GM08714 (cell line): ENCODE results near the gene ANKRD40.
"Not testable (repeated sequence)": the region's sequence is repeated elsewhere in the genome, so short reads cannot be mapped to it uniquely, and the experiment has no call there.

ENCODE experiments used
- H3K4me3 ChIP-seq: fragments of 200-500 bp; sonication (Bioruptor generic); 2 replicates; pipeline ENCODE4 v1.5.1; 2014; ENCODE audit warnings: mild to moderate bottlenecking, low read length, inconsistent platforms
- ZNF274 ChIP-seq: IDR thresholded peaks from 2 replicates; pipeline ENCODE4 v1.6.1; 2012; ENCODE audit warnings: mild to moderate bottlenecking, low read depth, low read length

ANKRD40 gene, protein sequence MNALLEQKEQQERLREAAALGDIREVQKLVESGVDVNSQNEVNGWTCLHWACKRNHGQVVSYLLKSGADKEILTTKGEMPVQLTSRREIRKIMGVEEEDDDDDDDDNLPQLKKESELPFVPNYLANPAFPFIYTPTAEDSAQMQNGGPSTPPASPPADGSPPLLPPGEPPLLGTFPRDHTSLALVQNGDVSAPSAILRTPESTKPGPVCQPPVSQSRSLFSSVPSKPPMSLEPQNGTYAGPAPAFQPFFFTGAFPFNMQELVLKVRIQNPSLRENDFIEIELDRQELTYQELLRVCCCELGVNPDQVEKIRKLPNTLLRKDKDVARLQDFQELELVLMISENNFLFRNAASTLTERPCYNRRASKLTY

DNA sequence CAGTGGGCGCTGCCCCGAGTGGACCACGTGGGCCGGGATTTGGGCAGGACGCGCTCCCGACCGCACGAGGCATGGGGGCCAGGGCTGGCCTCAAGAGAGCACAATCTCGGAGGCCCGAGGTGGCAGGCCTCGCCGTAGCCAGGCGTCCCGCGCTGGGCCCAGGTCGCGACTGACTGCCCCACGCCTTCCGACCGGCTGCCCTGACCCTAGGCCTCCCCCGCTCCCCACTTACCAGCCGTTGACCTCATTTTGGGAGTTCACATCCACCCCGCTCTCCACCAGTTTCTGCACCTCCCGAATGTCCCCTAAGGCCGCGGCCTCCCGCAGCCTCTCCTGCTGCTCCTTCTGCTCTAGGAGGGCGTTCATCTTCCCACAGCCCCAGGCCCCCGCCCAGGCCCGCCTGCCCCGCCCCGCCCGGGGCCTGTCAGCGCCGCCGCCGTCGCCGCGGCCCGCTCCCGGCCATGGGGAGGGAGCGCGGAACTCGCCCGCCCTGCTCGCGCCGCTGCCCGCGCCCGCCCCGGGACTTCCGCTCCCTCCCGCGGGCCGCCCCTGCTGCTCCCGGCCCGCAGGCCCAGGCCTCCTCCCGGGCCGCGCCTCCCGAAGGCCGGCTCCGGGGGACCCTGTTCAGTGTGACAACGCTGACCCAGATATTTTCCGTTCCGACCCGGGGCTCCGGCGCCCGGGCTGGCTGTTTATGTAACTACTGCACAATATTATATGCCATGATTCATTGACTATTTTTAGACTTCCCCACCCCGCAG, at the start of gene ANKRD40:
Gene ANKRD40, minus strand, starts transcription at position 626 of the 761 bp plus-strand sequence. Its CDS starts 260 bp downstream, at position 366.
- peak within 1 kb of the TSS; percentile 89 for H3K4me3 ChIP-seq
- no peak for TF ChIP-seq ZNF274

DNA sequence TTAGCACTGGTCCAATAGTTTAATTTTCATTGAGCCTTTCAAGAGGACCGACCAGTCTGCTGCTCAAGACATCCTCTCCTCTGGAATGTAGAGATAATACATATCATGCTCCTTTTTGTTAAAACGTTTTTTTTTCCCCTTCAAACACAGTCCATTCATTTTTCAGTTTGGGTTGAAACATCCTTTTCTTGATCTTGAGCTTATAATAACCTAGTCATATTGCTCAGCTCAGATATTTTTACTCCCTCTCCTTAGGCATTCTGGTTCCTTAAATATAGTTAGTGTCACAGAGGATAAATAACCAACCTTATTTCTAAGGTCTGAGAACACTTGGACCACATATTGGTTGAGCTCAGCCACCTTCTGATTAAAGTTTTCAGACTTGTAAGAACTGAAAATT, 46.8 kb upstream of the ANKRD40 start:
- no peak overlapping the region for H3K4me3 ChIP-seq
- no peak for TF ChIP-seq ZNF274

DNA sequence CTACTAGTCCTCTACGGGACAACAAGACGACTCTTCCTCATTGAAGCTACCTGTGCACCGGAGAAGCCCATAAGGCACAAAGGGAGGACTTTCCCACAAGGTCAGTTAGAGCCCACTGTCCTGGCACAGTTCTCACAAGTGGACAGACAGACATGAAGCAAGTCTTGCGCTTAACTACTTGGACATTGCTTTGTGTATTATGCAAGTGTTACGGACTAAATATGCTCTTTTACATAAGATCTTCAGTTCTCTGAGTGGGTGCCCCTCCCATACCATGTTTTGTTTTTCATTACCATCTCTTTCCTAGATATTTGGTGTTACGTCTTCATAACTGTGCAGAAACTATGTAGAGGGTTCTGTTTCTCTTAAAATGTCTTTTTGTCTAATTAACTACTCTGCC, 41.5 kb upstream of the ANKRD40 start:
- no peak overlapping the region for H3K4me3 ChIP-seq
- no peak for TF ChIP-seq ZNF274

DNA sequence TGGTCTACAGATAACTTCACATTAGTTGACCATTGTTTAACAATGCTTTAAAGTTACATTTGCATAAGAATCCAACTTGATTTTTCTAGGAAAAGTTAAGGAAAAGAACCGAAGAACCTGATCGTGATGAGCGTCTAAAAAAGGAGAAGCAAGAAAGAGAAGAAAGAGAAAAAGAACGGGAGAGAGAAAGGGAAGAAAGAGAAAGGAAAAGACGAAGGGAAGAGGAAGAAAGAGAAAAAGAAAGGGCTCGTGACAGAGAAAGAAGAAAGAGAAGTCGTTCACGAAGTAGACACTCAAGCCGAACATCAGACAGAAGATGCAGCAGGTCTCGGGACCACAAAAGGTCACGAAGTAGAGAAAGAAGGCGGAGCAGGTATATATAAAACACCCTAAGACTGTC, 37.9 kb upstream of the ANKRD40 start:
- no peak for TF ChIP-seq ZNF274
- no peak overlapping the region for H3K4me3 ChIP-seq

DNA sequence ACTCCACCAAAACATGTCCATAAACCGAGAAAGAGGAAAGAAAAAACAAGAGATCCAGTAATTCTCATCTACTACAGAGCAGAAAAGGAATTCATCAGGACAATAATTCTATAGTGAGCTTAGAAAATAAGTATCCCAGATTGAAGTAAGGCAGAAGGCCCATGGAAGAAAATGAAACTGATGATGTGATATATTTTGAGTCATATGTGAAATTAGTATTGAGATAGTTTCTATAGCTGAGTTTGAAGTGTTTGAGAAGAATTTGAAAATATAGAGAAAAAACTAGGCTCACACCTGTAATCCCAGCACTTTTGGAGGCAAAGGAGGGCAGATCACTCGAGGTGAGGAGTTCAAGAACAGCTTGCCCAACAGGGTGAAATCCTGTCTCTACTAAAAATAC, 31.4 kb upstream of the ANKRD40 start:
- TF ChIP-seq ZNF274, result no peak
- no peak overlapping the region for H3K4me3 ChIP-seq

DNA sequence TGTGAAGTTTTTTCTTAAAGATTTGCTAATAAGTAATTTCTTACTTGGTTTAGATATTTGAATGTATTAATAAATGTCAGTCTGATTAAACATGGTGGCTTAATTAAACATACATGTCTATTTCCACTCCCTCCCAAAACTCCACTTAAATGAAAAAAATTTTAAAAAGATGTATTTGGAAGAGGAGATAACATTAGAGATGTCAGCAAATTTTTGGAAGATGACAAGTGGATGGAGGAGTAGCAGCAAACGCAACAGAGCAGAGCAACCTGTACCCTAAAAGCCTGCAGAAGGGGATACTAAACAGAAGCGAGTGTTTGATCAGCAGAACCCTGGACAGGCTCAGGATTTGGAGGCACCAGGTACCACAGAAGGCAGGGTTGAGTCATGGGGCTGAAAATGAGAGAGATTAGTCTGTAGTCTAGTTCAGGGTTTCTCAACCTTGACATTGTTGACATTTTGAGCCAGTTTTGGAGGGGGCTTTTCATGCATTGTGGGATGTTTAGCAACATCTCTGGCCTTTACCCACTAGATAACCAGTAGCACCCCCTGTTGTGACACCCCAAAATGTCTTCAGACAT, 29.5 kb upstream of the ANKRD40 start:
- H3K4me3 ChIP-seq, result no peak overlapping the region
- no peak for TF ChIP-seq ZNF274

DNA sequence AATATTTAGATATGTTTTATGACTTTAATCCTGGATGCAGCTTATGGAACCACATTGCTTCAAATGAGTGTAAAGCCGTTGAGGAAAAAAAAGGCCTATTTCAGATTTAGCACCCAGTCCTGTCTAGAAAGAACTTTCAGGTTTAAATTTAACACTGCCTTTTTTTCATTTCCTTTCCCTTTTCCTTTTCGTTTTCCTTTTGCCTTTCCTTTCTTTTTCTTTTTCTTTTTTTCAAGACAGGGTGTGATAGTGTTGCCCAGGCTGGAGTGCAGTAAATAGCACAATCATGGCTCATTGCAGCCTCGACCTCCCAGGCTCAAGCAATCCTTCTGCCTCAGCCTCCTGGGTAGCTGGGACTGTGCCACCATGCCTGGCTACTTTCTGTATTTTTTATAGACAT, 27.6 kb upstream of the ANKRD40 start:
- no peak overlapping the region for H3K4me3 ChIP-seq
- TF ChIP-seq ZNF274, result no peak

DNA sequence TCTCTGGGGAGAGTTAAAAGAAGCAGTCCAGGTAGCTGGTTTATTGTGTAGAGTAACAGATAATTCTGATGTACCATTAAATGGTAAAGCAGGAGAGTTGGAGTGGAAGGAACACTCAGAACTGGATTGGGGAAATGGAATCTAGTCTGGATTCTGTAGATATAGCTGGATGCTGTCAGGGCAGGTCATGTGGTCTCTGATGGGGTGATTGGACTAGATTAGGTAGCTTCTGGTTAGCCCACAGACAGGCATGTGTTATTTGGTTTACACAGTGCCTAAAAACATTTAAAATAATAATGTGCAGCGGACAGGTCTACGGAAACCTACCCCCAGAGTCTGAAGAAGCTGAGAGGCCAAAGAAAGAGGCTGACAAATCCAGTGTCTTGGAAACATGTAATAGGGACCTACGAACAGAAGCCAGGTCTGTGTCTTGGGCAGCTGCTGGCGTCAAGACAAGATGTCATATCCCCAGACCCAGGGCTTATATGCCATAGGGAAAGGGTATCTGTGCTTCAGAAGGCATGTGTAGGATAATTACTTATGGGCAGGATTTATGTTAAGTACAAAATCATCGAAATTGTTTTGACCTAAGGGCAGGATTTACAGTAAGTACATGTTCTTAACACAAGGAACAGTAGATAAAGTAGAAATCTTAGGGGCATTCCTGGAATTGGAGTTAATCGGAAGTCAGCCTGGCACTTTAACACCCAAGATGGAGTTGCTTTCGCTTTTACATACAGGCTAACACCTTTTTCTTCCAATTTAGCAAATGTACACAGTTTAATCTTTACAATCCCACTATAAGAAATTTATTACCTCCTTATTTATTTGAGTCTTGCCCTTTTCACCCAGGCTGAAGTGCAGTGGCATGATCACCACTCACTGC, 24.1 kb upstream of the ANKRD40 start:
- TF ChIP-seq ZNF274, result no peak
- H3K4me3 ChIP-seq, result no peak overlapping the region

DNA sequence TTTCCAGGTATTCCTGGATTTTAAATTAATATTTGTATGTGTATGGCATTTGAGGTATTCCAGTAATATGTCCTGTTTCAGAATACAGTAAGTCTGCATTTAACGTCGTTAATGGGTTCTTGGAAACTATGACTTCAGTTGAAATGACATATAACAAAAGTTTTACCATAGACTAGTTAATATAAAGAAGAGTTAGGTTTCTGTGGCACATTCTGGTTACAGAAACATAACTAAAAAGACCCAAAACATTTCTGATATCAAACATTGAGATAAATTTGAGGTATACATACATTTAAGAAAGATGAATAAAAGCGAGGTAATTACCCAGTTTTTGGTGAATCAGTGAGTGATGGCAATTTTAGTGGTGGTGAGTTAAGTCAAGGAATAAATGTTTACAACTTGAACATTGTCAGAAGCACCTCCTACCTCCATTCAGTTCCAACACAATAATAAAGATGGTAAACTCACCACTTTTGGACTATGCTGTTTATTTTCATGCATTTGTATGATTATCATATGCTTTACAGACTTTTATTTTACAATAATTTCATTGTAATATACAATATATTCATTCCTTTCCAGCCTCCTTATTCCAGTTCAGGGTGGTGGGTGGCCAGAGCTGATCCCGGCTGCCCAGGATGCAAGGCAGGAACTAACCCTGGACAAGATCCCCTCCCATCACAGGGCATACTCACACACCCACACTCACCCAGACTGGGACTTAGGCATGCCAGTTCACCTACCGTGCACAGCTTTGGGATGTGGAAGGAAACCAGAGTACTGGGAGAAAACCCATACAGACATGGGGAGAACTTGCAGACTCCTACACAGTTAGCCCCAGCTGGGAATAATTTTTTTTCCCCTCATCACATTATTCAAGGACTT, 21.4 kb upstream of the ANKRD40 start:
- no peak for TF ChIP-seq ZNF274
- H3K4me3 ChIP-seq, result no peak overlapping the region

DNA sequence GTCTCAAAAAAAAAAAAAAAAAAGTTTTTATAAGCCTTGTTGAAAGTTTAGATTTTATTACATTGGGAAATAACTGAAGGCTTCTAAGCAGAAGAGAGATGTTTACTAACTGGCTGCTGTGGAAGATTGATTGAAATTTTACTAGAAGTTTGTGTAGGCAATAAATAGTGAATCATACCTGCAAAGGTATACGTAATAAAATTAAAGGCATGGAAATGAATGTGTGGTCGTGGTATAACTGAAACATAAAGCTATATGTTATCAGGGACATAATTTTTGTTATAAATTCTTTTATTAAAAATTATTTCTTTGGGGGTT, 20.4 kb upstream of the ANKRD40 start:
- H3K4me3 ChIP-seq, result no peak overlapping the region
- TF ChIP-seq ZNF274, result no peak

DNA sequence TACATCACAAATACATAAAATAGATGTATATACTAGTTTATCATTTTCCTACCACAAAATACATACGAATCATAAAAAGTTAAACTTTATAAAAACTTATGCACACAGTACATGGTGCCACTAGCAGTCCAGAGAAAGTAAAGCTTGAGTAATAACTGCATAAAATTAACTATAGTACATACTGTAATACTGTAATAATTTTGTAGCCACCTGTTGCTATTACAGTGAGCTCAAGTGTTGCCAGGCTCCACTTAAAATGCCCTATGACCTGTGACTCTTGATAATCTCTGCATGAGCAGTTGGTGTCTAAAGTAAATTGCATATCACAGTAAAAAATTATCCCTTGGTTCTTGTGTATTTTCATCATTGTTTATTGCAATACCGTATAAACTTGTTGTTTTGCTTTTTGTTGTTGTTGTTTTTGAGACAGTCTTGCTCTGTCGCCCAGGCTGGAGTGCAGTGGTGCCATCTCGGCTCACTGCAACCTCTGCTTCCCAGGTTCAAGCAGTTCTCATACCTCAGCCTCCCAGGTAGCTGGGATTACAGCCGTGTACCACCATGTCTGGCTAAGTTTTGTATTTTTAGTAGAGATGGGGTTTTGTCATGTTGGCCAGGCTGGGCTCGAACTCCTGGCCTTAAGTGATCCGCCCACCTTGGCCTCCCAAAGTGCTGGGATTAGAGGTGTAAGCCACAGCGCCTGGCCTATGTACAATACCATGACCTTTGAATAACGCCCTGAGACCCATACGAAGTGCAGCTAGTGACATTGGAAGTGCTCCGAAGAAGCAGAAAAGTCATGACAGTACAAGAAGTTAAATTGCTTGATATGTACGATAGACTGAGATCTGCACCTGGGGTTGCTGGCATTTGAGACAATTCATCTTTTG, 18.3 kb upstream of the ANKRD40 start:
- no peak overlapping the region for H3K4me3 ChIP-seq
- TF ChIP-seq ZNF274, result no peak

DNA sequence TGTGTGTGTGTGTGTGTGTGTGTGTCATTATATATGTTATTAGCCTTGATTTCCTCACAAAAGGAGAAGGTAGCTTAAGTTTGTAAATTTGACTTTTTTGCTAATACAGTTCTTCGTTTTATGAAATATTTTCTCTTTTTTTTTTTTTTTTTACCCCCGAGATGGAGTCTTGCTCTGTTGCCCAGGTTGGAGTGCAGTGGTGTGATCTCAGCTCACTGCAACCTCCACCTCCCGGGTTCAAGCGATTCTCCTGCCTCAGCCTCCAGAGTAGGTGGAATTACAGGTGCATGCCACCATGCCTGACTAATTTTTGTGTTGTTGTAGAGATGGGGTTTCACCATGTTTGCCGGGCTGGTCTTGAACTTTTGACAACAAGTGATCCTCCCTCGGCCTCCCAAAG, 16.9 kb upstream of the ANKRD40 start:
- H3K4me3 ChIP-seq, result not testable (repeated sequence)
